ENCODE results near the gene CPNE2. TPM values are rescaled to one million over a fixed set of nuclear protein-coding genes. Genes with fewer than 3 reads are reported as not detected.
"Not testable (repeated sequence)": the region's sequence is repeated elsewhere in the genome, so short reads cannot be mapped to it uniquely, and the experiment has no call there.

Gene CPNE2
- total and polyA plus RNA-seq, 4 donors: 6.8 to 14.6 (median 11.0) TPM

GRCh38 chr16:57069635-57070370 is 22.6 kb upstream of the CPNE2 start:
- no peak overlapping the region for H3K4me3 ChIP-seq (ENCODE audit: low read depth in 1 of 3, low read length in 3 of 3)
- H3K27me3 ChIP-seq (ENCODE audit: control insufficient read depth in 4 of 4, insufficient read depth in 4 of 4, low read length in 3 of 4): no peaks in the 10 kb centered on the region
- TF ChIP-seq RXRA (IDR thresholded peaks at IDR 0.05) (no peak), REST (IDR thresholded peaks at IDR 0.05) (no peak), TAF1 (conservative IDR thresholded peaks at IDR 0.05) (no peak)
- no peak overlapping the region for H3K27ac ChIP-seq (ENCODE audit: low read depth in 1 of 2, low read length in 2 of 2)
- peaks cover 0 to 6% (median 4%) of the 10 kb centered on the region in 4 donors for H3K36me3 ChIP-seq (ENCODE audit: control insufficient read depth in 4 of 4, insufficient read depth in 3 of 4, low read depth in 1 of 4, low read length in 3 of 4)
- H3K9me3 ChIP-seq (ENCODE audit: control insufficient read depth in 4 of 4, low read length in 3 of 4): no peaks in the 10 kb centered on the region
- H3K9ac ChIP-seq (ENCODE audit: low read depth in 1 of 2, low read length in 2 of 2): no peak overlapping the region
- no peaks in the 10 kb centered on the region for H3K4me1 ChIP-seq (ENCODE audit: control insufficient read depth in 4 of 4, insufficient read depth in 4 of 4, low read length in 3 of 4)
- no peak for DNase-seq (ENCODE audit: low spot score)
- WGBS: 89% methylated on average over 8 of the region's 8 CpGs

GRCh38 chr16:57070424-57070823 is 22.0 kb upstream of the CPNE2 start:
- 98% methylated on average over 2 of the region's 2 CpGs for WGBS
- H3K27me3 ChIP-seq (ENCODE audit: control insufficient read depth in 4 of 4, insufficient read depth in 4 of 4, low read length in 3 of 4): no peaks in the 10 kb centered on the region
- TF ChIP-seq REST (IDR thresholded peaks at IDR 0.05) (no peak), ZBTB33 (IDR thresholded peaks at IDR 0.05) (no peak), GABPA (IDR thresholded peaks at IDR 0.05 in 1 of 2, conservative IDR thresholded peaks at IDR 0.05 in 1 of 2) (no peak), HNF4A (conservative IDR thresholded peaks at IDR 0.05) (no peak), RXRA (IDR thresholded peaks at IDR 0.05) (no peak), MAX (IDR thresholded peaks at IDR 0.05) (no peak), EGR1 (IDR thresholded peaks at IDR 0.05; ENCODE audit: low read depth in 2 of 2) (no peak), TAF1 (conservative IDR thresholded peaks at IDR 0.05) (no peak), RAD21 (IDR thresholded peaks at IDR 0.05) (no peak), HNF4G (IDR thresholded peaks at IDR 0.05) (no peak), SP1 (IDR thresholded peaks at IDR 0.05) (no peak), YY1 (IDR thresholded peaks at IDR 0.05) (no peak), FOXA1 (IDR thresholded peaks at IDR 0.05) (no peak), NR2F2 (IDR thresholded peaks at IDR 0.05) (no peak)

GRCh38 chr16:57071081-57071732 is 21.2 kb upstream of the CPNE2 start:
- H3K36me3 ChIP-seq (ENCODE audit: control insufficient read depth in 4 of 4, insufficient read depth in 3 of 4, low read depth in 1 of 4, low read length in 3 of 4); H3K27me3 ChIP-seq (ENCODE audit: control insufficient read depth in 4 of 4, insufficient read depth in 4 of 4, low read length in 3 of 4); H3K4me3 ChIP-seq (ENCODE audit: low read depth in 1 of 3, low read length in 3 of 3); H3K27ac ChIP-seq (ENCODE audit: low read depth in 1 of 2, low read length in 2 of 2); H3K9me3 ChIP-seq (ENCODE audit: control insufficient read depth in 4 of 4, low read length in 3 of 4); H3K4me1 ChIP-seq (ENCODE audit: control insufficient read depth in 4 of 4, insufficient read depth in 4 of 4, low read length in 3 of 4); DNase-seq (ENCODE audit: low spot score); H3K9ac ChIP-seq (ENCODE audit: low read depth in 1 of 2, low read length in 2 of 2): not testable (repeated sequence)
- 90% methylated on average over 4 of the region's 4 CpGs for WGBS

More at GRCh38 chr16:57070424-57070823, 22.0 kb upstream of the CPNE2 start:
- no peak overlapping the region for H3K4me3 ChIP-seq (ENCODE audit: low read depth in 1 of 3, low read length in 3 of 3)
- no peaks in the 10 kb centered on the region for H3K4me1 ChIP-seq (ENCODE audit: control insufficient read depth in 4 of 4, insufficient read depth in 4 of 4, low read length in 3 of 4)
- peaks cover 0 to 6% (median 4%) of the 10 kb centered on the region in 4 donors for H3K36me3 ChIP-seq (ENCODE audit: control insufficient read depth in 4 of 4, insufficient read depth in 3 of 4, low read depth in 1 of 4, low read length in 3 of 4)
- H3K9ac ChIP-seq (ENCODE audit: low read depth in 1 of 2, low read length in 2 of 2): no peak overlapping the region
- H3K9me3 ChIP-seq (ENCODE audit: control insufficient read depth in 4 of 4, low read length in 3 of 4): no peaks in the 10 kb centered on the region
- no peak overlapping the region for H3K27ac ChIP-seq (ENCODE audit: low read depth in 1 of 2, low read length in 2 of 2)
- no peak for DNase-seq (ENCODE audit: low spot score)
